ENCODE results near the gene ZNF487. TPM values are rescaled to one million over a fixed set of nuclear protein-coding genes. Genes with fewer than 3 reads are reported as not detected.
A peak's percentile ranks its signal among the peaks of the same experiment; 100 is the strongest.
"Not testable (repeated sequence)": the region's sequence is repeated elsewhere in the genome, so short reads cannot be mapped to it uniquely, and the experiment has no call there.

Gene ZNF487
- polyA plus RNA-seq, result 10 to 100 TPM in 2 of 3 donors, 1 to 10 TPM in 1; 7.7 to 15.8 (median 13.0) TPM

DNA sequence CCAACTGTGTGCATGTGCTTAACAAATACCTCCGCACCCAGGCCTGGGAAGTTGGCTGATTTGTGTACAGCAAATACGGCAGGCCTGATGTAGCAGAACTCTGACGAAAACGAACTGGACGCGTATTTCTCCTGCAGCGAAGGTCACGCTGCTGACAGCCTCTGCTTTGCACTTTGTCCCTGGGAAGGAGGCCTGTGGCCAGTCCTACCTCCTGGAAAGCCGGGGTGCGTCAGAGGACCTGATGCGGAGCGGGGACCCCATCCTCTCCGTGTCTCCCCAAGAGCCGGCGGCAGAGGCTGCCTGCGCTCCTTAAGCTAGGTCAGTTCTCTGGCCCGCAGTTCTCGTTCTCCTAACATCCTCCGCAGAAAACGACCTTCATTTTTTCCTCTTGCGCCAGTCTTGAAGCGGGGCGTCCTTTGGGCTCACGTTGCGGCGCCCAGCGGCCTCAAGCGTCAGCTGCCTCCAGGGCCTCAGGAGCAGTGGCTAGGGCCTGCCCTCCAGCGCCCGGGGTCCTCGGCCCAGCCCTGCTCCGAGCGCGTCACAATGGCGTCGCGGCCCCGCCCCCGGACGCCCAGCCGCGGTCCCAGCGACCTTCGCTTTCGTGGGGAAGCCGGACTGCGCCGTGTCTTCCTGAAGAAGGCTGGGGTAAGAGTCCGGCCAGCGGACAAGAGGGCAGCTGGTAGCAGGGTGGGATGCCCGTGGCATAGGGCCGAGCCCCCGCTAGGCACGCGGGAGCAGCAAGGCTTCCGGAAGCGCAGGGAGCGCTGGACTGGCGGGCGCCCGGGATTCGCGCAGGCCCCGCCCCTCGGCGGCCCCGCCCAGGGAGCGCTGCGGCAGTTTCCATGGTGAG, at the start of gene ZNF487:
ZNF487 (plus strand) TSS at position 821 of the 850 bp plus-strand sequence. CDS start 38,703 bp downstream, outside the sequence.
- Mint-ChIP-seq H3K36me3 (peaks cover 3 to 7% (median 6%) of the 10 kb centered on the region in 3 donors), H3K4me3 (peak within 1 kb of the TSS; percentile 94 to 99 (median 96)), H3K9me3 (no peaks in the 10 kb centered on the region), H3K27me3 (ENCODE audit: low read depth in 3 of 3) (peaks cover 5 to 15% (median 5%) of the 10 kb centered on the region in 3 donors), H3K4me1 (peaks cover 20 to 24% of the 10 kb centered on the region in 2 donors), H3K27ac (peak within 1 kb of the TSS; percentile 98 to 99 (median 99))
- DNase-seq, result peak; percentile 95 to 97 (median 95)

DNA sequence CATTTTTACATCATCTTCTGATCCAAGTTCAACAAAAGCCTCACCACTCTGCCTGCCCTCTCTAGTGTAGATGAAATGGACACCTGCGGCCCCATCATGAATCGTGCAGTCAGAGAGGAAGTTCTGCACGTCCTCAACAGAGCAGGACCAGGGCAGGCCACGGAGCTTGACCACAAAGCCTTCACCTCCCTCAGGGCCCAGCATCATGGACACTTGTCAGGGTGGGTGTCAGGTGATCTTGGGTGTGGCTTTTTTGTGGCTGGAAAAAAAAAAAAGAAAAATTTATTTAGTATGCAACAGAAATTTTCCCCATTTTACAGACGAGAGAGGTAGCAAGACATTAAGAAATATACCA, 49.3 kb upstream of the ZNF487 start:
- H3K9me3 Mint-ChIP-seq, result no peaks in the 10 kb centered on the region
- no peak overlapping the region for H3K4me3 Mint-ChIP-seq
- H3K27ac Mint-ChIP-seq, result peak overlapping the region; percentile 62 to 92 (median 75)
- H3K36me3 Mint-ChIP-seq, result peaks cover 10 to 38% (median 38%) of the 10 kb centered on the region in 3 donors
- DNase-seq, result no peak
- H3K4me1 Mint-ChIP-seq, result peaks cover 44 to 69% of the 10 kb centered on the region in 2 donors
- H3K27me3 Mint-ChIP-seq (ENCODE audit: low read depth in 3 of 3), result peaks cover 3 to 6% (median 3%) of the 10 kb centered on the region in 3 donors

DNA sequence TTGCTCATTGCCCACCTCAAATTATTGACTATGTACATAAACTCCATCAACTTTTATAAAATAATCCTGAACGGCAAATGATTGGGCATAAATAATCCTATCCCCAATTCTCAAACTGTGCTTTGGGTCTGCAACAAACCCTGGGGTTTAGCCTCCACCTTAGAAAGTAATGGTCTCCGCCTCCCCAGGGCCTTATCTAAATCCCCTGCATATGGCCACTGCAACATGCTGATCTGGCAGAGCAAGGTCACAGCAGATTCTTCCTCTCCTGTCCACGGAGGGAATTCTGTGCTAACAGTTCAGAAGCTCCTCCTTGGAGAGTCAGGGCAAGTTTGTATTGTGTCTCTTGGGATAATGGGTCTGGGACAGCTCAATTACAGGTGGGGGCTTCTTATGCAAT, 47.0 kb upstream of the ZNF487 start:
- no peak overlapping the region for H3K4me3 Mint-ChIP-seq
- H3K27ac Mint-ChIP-seq, result peak overlapping the region; percentile 29 to 92 (median 77)
- H3K36me3 Mint-ChIP-seq, result peaks cover 19 to 49% (median 49%) of the 10 kb centered on the region in 3 donors
- peaks cover 57 to 82% of the 10 kb centered on the region in 2 donors for H3K4me1 Mint-ChIP-seq
- DNase-seq, result no peak
- peaks cover 3 to 6% (median 3%) of the 10 kb centered on the region in 3 donors for H3K27me3 Mint-ChIP-seq (ENCODE audit: low read depth in 3 of 3)
- no peaks in the 10 kb centered on the region for H3K9me3 Mint-ChIP-seq

DNA sequence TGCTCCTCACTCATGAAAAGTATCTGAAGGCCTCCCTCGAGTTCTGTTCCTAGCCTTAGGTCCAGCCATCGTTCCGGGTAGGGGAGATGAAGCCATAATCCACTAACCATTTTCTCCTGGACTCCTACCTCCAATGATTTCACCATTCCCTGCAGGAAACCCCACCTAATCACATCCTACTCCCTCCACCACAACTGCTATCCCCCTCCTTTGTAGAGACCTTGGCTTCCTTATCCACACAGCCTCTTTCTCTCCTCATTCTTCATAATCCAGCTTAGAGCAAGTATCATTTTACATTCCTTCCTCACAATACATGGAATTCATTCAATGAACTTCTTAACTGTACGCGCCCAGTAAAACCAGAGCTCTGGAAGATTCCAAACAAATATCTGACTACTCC, 46.6 kb upstream of the ZNF487 start:
- H3K27me3 Mint-ChIP-seq (ENCODE audit: low read depth in 3 of 3), result peaks cover 3 to 6% (median 4%) of the 10 kb centered on the region in 3 donors
- H3K27ac Mint-ChIP-seq, result peak overlapping the region; percentile 32 to 92 (median 72)
- peaks cover 19 to 49% (median 49%) of the 10 kb centered on the region in 3 donors for H3K36me3 Mint-ChIP-seq
- peaks cover 62 to 86% of the 10 kb centered on the region in 2 donors for H3K4me1 Mint-ChIP-seq
- peak overlapping the region in 1 of 5 donors; percentile 1 for H3K4me3 Mint-ChIP-seq
- H3K9me3 Mint-ChIP-seq, result no peaks in the 10 kb centered on the region
- no peak for DNase-seq

DNA sequence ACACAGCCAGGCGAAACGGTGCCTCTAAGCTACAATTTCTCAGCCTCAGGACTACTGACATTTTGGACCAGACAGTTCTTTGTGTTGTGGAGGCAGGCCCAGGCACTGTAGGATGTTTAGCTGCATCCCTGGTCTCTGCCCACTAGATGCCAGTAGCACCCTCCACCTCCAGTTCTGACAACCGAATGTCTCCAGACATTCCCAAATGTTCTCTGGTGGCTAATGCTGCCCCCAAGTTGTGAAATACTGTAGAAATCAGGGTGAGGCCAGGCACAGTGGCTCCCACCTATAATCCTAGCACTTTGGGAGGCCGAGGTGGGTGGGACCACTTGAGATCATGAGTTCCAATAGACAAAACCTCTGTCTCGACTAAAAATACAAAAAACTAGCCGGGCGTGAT, 46.2 kb upstream of the ZNF487 start:
- Mint-ChIP-seq H3K36me3 (peaks cover 19 to 49% (median 49%) of the 10 kb centered on the region in 3 donors), H3K4me1 (peaks cover 65 to 87% of the 10 kb centered on the region in 2 donors), H3K4me3 (no peak overlapping the region), H3K27me3 (ENCODE audit: low read depth in 3 of 3) (peaks cover 3 to 9% (median 8%) of the 10 kb centered on the region in 3 donors), H3K9me3 (no peaks in the 10 kb centered on the region), H3K27ac (peak overlapping the region; percentile 38 to 92 (median 72))
- DNase-seq, result peak; percentile 40 to 49 (median 44)

DNA sequence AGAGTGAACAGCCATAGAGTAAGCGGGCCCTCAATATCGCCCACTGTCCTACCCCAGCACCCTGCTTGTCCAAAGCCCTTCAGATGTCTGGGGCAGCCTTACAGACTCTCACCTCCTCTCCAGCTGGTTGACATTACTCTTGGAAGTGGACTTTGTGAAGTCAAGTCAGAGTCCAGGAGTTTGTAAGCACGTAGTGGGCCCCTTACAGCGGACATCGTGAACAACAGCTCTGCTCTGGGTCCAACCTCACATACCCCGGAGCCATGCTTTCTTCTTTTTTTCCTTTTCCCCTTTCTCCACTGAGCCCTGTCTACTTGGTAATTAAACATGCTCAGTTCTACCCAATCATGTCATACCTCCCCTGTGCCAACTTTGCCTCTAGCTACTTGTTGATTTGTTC, 45.4 kb upstream of the ZNF487 start:
- H3K36me3 Mint-ChIP-seq, result peaks cover 15 to 47% (median 47%) of the 10 kb centered on the region in 3 donors
- peak overlapping the region; percentile 24 to 92 (median 70) for H3K27ac Mint-ChIP-seq
- no peaks in the 10 kb centered on the region for H3K9me3 Mint-ChIP-seq
- peaks cover 71 to 89% of the 10 kb centered on the region in 2 donors for H3K4me1 Mint-ChIP-seq
- H3K4me3 Mint-ChIP-seq, result no peak overlapping the region
- peaks cover 6 to 17% (median 16%) of the 10 kb centered on the region in 3 donors for H3K27me3 Mint-ChIP-seq (ENCODE audit: low read depth in 3 of 3)
- DNase-seq, result no peak

DNA sequence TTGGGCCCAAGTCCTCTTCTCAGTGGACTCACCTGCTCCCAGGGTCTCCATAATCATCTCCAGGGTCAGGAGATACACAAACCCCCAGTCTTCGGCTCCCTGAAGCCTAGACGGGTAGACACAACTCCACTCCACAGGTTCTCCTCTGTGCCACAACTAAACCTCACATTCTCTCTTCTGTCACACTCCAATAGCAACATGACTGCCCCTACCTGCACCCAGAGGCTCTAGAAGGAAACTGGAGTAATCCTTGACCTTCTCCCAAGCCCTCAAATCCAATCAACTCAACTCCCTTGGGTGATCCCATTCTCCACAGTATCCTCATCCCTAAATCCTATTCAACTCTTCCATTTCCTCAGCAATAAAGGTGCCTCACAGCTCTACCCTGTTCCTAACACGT, 44.2 kb upstream of the ZNF487 start:
- Mint-ChIP-seq H3K36me3 (peaks cover 17 to 35% (median 35%) of the 10 kb centered on the region in 3 donors), H3K4me3 (peak overlapping the region in 1 of 5 donors; percentile 7), H3K4me1 (peaks cover 64 to 86% of the 10 kb centered on the region in 2 donors), H3K27ac (peak overlapping the region; percentile 24 to 90 (median 76)), H3K9me3 (no peaks in the 10 kb centered on the region), H3K27me3 (ENCODE audit: low read depth in 3 of 3) (peaks cover 9 to 26% (median 22%) of the 10 kb centered on the region in 3 donors)
- DNase-seq, result no peak

DNA sequence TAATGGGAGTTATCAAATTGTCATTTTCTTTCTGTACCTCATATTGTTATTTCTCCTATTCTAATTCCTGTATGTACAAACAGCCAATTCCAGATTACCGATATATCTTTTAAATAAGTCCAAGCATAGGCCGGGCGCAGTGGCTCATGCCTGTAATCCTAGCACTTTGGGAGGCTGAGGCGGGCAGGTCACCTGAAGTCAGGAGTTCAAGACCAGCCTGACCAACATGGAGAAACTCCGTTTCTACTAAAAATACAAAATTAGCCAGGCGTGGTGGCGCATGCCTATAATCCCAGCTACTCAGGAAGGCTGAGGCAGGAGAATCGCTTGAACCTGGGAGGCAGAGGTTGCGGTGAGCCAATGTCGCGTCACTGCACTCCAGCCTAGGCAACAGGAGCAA, 43.7 kb upstream of the ZNF487 start:
- Mint-ChIP-seq H3K36me3 (peaks cover 17 to 34% (median 30%) of the 10 kb centered on the region in 3 donors), H3K27me3 (ENCODE audit: low read depth in 3 of 3) (peaks cover 12 to 30% (median 22%) of the 10 kb centered on the region in 3 donors), H3K27ac (peak overlapping the region; percentile 24 to 90 (median 76)), H3K4me1 (peaks cover 64 to 86% of the 10 kb centered on the region in 2 donors)
- H3K4me3 Mint-ChIP-seq, DNase-seq, H3K9me3 Mint-ChIP-seq: not testable (repeated sequence)

DNA sequence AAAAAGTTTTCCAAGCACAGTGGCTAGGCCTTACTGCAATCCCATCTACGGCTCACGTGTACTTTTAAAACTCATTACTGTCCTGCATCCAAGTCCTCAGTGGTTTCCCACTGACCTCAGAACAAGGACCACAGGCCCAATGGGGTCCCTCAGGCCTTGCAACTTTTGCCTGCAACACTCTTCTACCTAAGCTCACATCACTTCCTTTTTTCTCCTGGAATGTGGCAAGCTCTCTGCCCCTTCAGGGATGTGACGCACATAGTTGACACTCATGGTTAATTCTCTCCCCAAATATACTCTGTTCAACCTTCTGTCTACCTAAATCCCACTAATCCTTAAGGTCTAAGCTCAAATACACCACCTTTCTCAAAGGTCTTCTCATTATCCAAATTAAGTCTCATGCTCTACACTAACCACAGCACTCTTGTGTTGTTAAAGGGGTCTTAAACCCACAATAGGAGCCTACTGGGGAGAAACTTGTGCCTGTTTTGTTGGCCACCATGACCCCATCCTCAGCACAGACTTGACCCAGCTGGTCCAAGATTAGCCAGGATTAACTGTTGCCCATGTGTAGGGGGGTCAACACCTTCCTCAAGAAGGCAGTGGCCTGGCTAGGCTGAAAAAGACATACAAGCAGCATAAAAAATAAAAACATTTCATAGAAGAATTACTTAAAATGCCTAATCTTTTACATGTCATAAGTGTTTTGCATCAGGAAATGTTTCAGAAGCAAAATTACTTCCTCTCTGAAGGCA, 43.1 kb upstream of the ZNF487 start:
- peaks cover 64 to 84% of the 10 kb centered on the region in 2 donors for H3K4me1 Mint-ChIP-seq
- H3K27ac Mint-ChIP-seq, result peak overlapping the region; percentile 18 to 95 (median 85)
- no peaks in the 10 kb centered on the region for H3K9me3 Mint-ChIP-seq
- peaks cover 13 to 29% (median 25%) of the 10 kb centered on the region in 3 donors for H3K36me3 Mint-ChIP-seq
- H3K27me3 Mint-ChIP-seq (ENCODE audit: low read depth in 3 of 3), result peaks cover 12 to 31% (median 19%) of the 10 kb centered on the region in 3 donors
- no peak overlapping the region for H3K4me3 Mint-ChIP-seq
- no peak for DNase-seq

DNA sequence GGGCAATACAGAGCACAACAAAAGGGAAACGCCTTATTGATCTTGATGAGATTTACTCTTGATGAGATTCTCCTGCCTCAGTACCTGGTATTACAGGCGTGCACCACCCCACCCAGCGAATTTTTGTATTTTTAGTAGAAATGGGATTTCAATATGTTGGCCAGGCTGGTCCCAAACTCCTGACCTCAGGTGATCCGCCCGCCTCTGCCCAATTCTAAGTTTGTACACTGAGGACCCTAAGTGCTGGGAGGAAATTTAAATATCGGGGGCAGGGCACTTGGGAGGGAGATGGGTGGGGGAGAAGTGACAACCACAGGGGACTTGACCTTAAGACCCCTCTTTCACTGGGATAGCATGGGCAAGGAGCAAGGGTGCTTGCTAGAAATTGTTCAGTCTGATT, 42.0 kb upstream of the ZNF487 start:
- Mint-ChIP-seq H3K4me1 (peaks cover 70 to 85% of the 10 kb centered on the region in 2 donors), H3K27me3 (ENCODE audit: low read depth in 3 of 3) (peaks cover 12 to 34% (median 20%) of the 10 kb centered on the region in 3 donors), H3K9me3 (no peaks in the 10 kb centered on the region), H3K36me3 (peaks cover 13 to 25% (median 25%) of the 10 kb centered on the region in 3 donors), H3K27ac (peak overlapping the region; percentile 18 to 96 (median 91)), H3K4me3 (peak overlapping the region; percentile 24 to 94 (median 87))
- no peak for DNase-seq

DNA sequence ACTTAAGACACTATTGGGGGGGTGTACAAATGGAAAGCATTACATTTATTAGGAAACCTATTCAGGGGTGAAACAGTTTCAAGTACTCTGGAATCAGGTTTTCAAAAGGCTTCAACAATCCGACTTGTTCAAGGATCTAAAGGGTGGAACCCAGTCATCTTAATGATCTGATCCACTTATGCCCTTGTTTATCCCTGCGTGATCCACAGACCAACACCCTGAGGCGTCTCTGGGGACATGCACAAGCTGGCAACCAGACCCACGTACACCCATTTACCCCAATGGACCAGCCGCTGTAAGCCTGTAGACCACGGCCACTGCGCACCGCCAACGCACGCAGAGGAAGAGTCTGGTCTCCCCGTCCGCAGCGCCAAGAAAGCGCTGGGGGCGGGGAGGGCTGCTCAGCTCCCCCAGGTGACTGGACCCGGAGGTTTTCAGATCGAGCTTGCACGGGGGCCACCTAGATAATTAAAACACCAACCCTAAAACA, 41.3 kb upstream of the ZNF487 start:
- DNase-seq, result peak; percentile 23 to 46 (median 40)
- peaks cover 13 to 25% (median 20%) of the 10 kb centered on the region in 3 donors for H3K36me3 Mint-ChIP-seq
- H3K27ac Mint-ChIP-seq, result peak overlapping the region; percentile 18 to 96 (median 91)
- H3K9me3 Mint-ChIP-seq, result no peaks in the 10 kb centered on the region
- peaks cover 72 to 85% of the 10 kb centered on the region in 2 donors for H3K4me1 Mint-ChIP-seq
- peak overlapping the region; percentile 86 to 94 (median 87) for H3K4me3 Mint-ChIP-seq
- H3K27me3 Mint-ChIP-seq (ENCODE audit: low read depth in 3 of 3), result peaks cover 12 to 34% (median 20%) of the 10 kb centered on the region in 3 donors

DNA sequence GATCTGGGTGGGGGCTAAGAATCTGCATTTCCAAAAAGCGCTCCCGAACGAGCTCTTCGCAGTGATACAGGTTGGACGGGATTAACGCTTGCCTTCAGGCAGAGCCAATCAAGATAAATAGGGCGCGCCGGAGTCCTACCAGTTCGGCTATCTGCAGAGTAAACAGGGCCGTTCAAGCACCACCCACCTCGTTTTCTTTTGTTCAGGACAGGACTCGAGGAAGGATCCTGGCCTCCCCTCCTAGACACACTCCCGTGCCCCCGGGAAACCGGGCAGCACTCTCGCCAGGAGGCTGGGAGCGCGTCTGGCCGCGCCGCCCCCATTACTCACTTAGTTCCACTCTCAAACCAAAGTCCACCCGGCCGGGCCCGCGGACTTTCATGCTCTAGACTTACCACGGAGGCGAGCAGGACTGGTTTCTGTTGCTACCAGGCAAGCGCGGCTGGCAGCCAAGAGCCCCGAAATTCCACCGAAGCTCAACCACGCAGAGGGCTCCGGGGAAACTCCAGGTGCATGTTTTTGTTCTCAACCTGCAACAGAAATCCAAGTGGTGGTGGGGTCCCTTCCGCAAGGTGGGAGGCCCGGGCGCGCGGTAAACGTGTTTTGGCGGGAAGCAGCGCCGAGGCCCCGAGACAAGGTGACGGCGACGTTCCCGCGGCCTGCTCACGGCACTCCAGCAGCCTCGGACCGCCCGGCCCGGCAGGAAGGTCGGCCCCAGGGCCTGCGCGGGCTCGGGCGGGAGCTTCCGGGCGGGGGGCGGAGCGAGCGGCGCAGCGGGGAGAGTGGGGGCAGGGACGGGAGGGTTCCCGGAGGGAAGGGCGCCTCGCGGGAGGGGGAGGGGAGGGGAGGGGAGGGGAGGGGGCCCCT, 40.6 kb upstream of the ZNF487 start:
- Mint-ChIP-seq H3K4me1 (peaks cover 77 to 88% of the 10 kb centered on the region in 2 donors), H3K27me3 (ENCODE audit: low read depth in 3 of 3) (peaks cover 9 to 34% (median 20%) of the 10 kb centered on the region in 3 donors), H3K27ac (peak overlapping the region; percentile 18 to 96 (median 91)), H3K4me3 (peak overlapping the region; percentile 86 to 94 (median 88)), H3K36me3 (peaks cover 13 to 25% (median 22%) of the 10 kb centered on the region in 3 donors), H3K9me3 (no peaks in the 10 kb centered on the region)
- DNase-seq, result peak; percentile 66 to 69 (median 68)
